HepG2 (cell line): ENCODE measurements around the gene CLPX. TPM values are rescaled to one million over a fixed set of nuclear protein-coding genes. Genes with fewer than 3 reads are reported as not detected.
A peak's percentile ranks its signal among the peaks of the same experiment; 100 is the strongest.

ENCODE experiments used
- AKAP8 ChIP-seq: sonication (generic); formaldehyde crosslinking; IDR thresholded peaks from 2 replicates; pipeline ENCODE4 v1.5.1; 2020; ENCODE audit warnings: mild to moderate bottlenecking, missing genetic modification reagents
- CREBL2 ChIP-seq: sonication (generic); formaldehyde crosslinking; IDR thresholded peaks from 2 replicates; pipeline ENCODE4 v1.8.1; 2023; ENCODE audit warnings: missing genetic modification reagents, mild to moderate bottlenecking, borderline replicate concordance
- EEA1 ChIP-seq: sonication (generic); formaldehyde crosslinking; IDR thresholded peaks from 2 replicates; pipeline ENCODE4 v1.5.1; 2020; ENCODE audit warnings: mild to moderate bottlenecking, missing genetic modification reagents, borderline replicate concordance
- ETS1 ChIP-seq: sonication (generic); formaldehyde crosslinking; IDR thresholded peaks from 2 replicates; pipeline ENCODE4 v1.4.0; 2020; ENCODE audit warnings: missing genetic modification reagents
- FOXO4 ChIP-seq: sonication (generic); formaldehyde crosslinking; conservative IDR thresholded peaks from 2 replicates; pipeline ENCODE4 v1.8.1; 2023; ENCODE audit warnings: missing genetic modification reagents
- KAT8 ChIP-seq: IDR thresholded peaks from 2 replicates; pipeline ENCODE4 v1.6.1; 2016; ENCODE audit warnings: missing genetic modification reagents, missing compliant biosample characterization
- KLF6 ChIP-seq: IDR thresholded peaks from 2 replicates; pipeline ENCODE4 v1.8.0; 2016; ENCODE audit warnings: missing biosample characterization, missing genetic modification reagents
- MEIS2 ChIP-seq: sonication (generic); formaldehyde crosslinking; IDR thresholded peaks from 2 replicates; pipeline ENCODE4 v1.9.0; 2021; ENCODE audit warnings: mild to moderate bottlenecking, missing genetic modification reagents
- MTA1 ChIP-seq: sonication (generic); formaldehyde crosslinking; IDR thresholded peaks from 2 replicates; pipeline ENCODE4 v1.4.0; 2020; ENCODE audit warnings: missing genetic modification reagents, mild to moderate bottlenecking, borderline replicate concordance
- MYPOP ChIP-seq: sonication (generic); formaldehyde crosslinking; IDR thresholded peaks from 2 replicates; pipeline ENCODE4 v1.8.1; 2023; ENCODE audit warnings: mild to moderate bottlenecking, moderate library complexity, missing genetic modification reagents
- SRSF4 ChIP-seq: fragments of 200-400 bp; formaldehyde crosslinking; IDR thresholded peaks from one replicate; pipeline ENCODE4 v1.6.1; 2018; ENCODE audit warnings: mild to moderate bottlenecking, low read depth, low read length, moderate library complexity; ENCODE audit not compliant: poor library complexity, severe bottlenecking
- TBX3 ChIP-seq: fragments of 450-650 bp; IDR thresholded peaks from 2 replicates; pipeline ENCODE4 v1.6.1; 2017; ENCODE audit warnings: antibody characterized with exemption, mild to moderate bottlenecking, inconsistent platforms, borderline replicate concordance
- TSC22D2 ChIP-seq: sonication (generic); formaldehyde crosslinking; IDR thresholded peaks from 2 replicates; pipeline ENCODE4 v1.5.1; 2020; ENCODE audit warnings: missing genetic modification reagents, mild to moderate bottlenecking, borderline replicate concordance
- U2AF1 ChIP-seq: fragments of 200-400 bp; formaldehyde crosslinking; optimal IDR thresholded peaks from 2 replicates; pipeline ENCODE3; 2017; ENCODE audit warnings: mild to moderate bottlenecking, low read depth, low read length
- ZBTB20 ChIP-seq: sonication (generic); formaldehyde crosslinking; IDR thresholded peaks from 2 replicates; pipeline ENCODE4 v1.8.1; 2023; ENCODE audit warnings: missing genetic modification reagents, low read depth, mild to moderate bottlenecking, borderline replicate concordance
- ZBTB39 ChIP-seq: sonication (generic); formaldehyde crosslinking; IDR thresholded peaks from 2 replicates; pipeline ENCODE4 v1.5.0; 2020; ENCODE audit warnings: missing genetic modification reagents
- ZBTB43 ChIP-seq: sonication (generic); formaldehyde crosslinking; conservative IDR thresholded peaks from 2 replicates; pipeline ENCODE4 v1.4.0; 2020; ENCODE audit warnings: missing genetic modification reagents
- ZFAT ChIP-seq: sonication (generic); formaldehyde crosslinking; conservative IDR thresholded peaks from 2 replicates; pipeline ENCODE4 v1.8.1; 2023; ENCODE audit warnings: missing genetic modification reagents, inconsistent platforms
- ZKSCAN8 ChIP-seq: IDR thresholded peaks from 2 replicates; pipeline ENCODE4 v1.6.1; 2016; ENCODE audit warnings: borderline replicate concordance, missing genetic modification reagents, missing compliant biosample characterization
- ZNF674 ChIP-seq: sonication (generic); formaldehyde crosslinking; IDR thresholded peaks from 2 replicates; pipeline ENCODE4 v1.5.0; 2020; ENCODE audit warnings: low read depth, mild to moderate bottlenecking, missing genetic modification reagents
- ZSCAN9 ChIP-seq: IDR thresholded peaks from 2 replicates; pipeline ENCODE4 v1.6.1; 2016; ENCODE audit warnings: borderline replicate concordance
- polyA plus RNA-seq, 8 experiments: library from polyadenylated mRNA; depleted of rRNA in 3 of 8; stranded (reverse) in 7 of 8; unstranded in 1 of 8; fragments of >200 nt; fragmentation: Illumina TruSeq in 4 of 8; extraction: Trizol in 4 of 8; gene quantifications; 2 replicates each; pipeline versions ENCODE4 v1.2.1 to v1.2.3, GENCODE V29; 2011 to 2016; ENCODE audit warnings: low read depth in 4 of 8, missing spikeins in 1 of 8, mixed read lengths in 1 of 8; ENCODE audit not compliant: insufficient read depth in 1 of 8
- total RNA-seq, 5 experiments: library from RNA; depleted of rRNA; stranded (reverse); fragments of >200 nt; fragmentation: Illumina TruSeq; extraction: Trizol; gene quantifications; 2 replicates each; pipeline ENCODE4 v1.2.3, GENCODE V29; 2016; ENCODE audit warnings: low read depth in 1 of 5

CLPX gene
- total and polyA plus RNA-seq, 2 of the 13 experiments (the other 11 are each of a cell fraction or from before 2014, with no cell fraction given): 33.9 to 61.3 TPM

- TF ChIP-seq MYPOP (CRISPR knock-in tag) (peak; percentile 27; the same call in 1 of the 2 replicates), ZNF674 (no peak), TBX3 (no peak), ZSCAN9 (CRISPR knock-in tag) (peak; percentile 52; the same call in 1 of the 2 replicates), EEA1 (CRISPR knock-in tag) (no peak), ZBTB39 (CRISPR knock-in tag) (no peak), TSC22D2 (CRISPR knock-in tag) (0 out of 2 replicates have a peak, but pooled peaks have one; percentile 25), CREBL2 (CRISPR knock-in tag) (no peak), ZFAT (no peak), KLF6 (CRISPR knock-in tag) (0 out of 2 replicates have a peak, but pooled peaks have one; percentile 48), FOXO4 (CRISPR knock-in tag) (no peak), ETS1 (no peak), MEIS2 (peak; percentile 81), ZBTB20 (CRISPR knock-in tag) (0 out of 2 replicates have a peak, but pooled peaks have one; percentile 24), U2AF1 (no peak), MTA1 (no peak), KAT8 (CRISPR knock-in tag) (peak; percentile 99), ZKSCAN8 (CRISPR knock-in tag) (peak; percentile 50; the same call in 1 of the 2 replicates), ZBTB43 (CRISPR knock-in tag) (no peak), SRSF4 (no peak), AKAP8 (CRISPR knock-in tag) (no peak)
Measured at GRCh38 chr15:65133548-65134200, 51.5 kb downstream of the CLPX start, which contains the start of gene PDCD7 (continued).
